H9 (cell line): ENCODE measurements around the gene PEX14. TPM values are rescaled to one million over a fixed set of nuclear protein-coding genes. Genes with fewer than 3 reads are reported as not detected.

Experiments used
- DNase-seq: peaks from one replicate; pipeline ENCODE4 v3.0.0-alpha.2; 2017
- H2AFZ ChIP-seq: one replicate; pipeline ENCODE4 v1.6.1; 2013; ENCODE audit warnings: mild to moderate bottlenecking, low read length, control low read depth, moderate library complexity
- H2AK5ac ChIP-seq: 2 replicates; pipeline ENCODE4 v1.6.1; 2013; ENCODE audit warnings: low read length, control low read depth, mixed read lengths; ENCODE audit not compliant: insufficient read length
- H2BK120ac ChIP-seq: one replicate; pipeline ENCODE4 v1.6.1; 2013; ENCODE audit warnings: low read depth, mild to moderate bottlenecking, low read length, control low read depth, inconsistent platforms; ENCODE audit not compliant: poor library complexity, severe bottlenecking
- H2BK12ac ChIP-seq: 2 replicates; pipeline ENCODE4 v1.6.1; 2013; ENCODE audit warnings: low read length, control low read depth, mixed read lengths, low read depth; ENCODE audit not compliant: insufficient read length
- H2BK15ac ChIP-seq: 2 replicates; pipeline ENCODE4 v1.6.1; 2013; ENCODE audit warnings: low read depth, low read length, control low read depth
- H2BK20ac ChIP-seq: one replicate; pipeline ENCODE4 v1.6.1; 2013; ENCODE audit warnings: low read depth, mild to moderate bottlenecking, low read length, control low read depth, inconsistent platforms; ENCODE audit not compliant: poor library complexity, severe bottlenecking
- H2BK5ac ChIP-seq: 2 replicates; pipeline ENCODE4 v1.6.1; 2013; ENCODE audit warnings: low read length, control low read depth, mixed read lengths; ENCODE audit not compliant: insufficient read length
- H3K14ac ChIP-seq: 2 replicates; pipeline ENCODE4 v1.6.1; 2013; ENCODE audit warnings: low read length, control low read depth; ENCODE audit not compliant: insufficient read depth
- H3K18ac ChIP-seq: 2 replicates; pipeline ENCODE4 v1.6.1; 2013; ENCODE audit warnings: low read depth, mild to moderate bottlenecking, mixed read lengths, low read length, control low read depth; ENCODE audit not compliant: insufficient read length
- H3K23ac ChIP-seq: 2 replicates; pipeline ENCODE4 v1.6.1; 2013; ENCODE audit warnings: low read length, control low read depth, mixed read lengths, low read depth; ENCODE audit not compliant: insufficient read length
- H3K23me2 ChIP-seq: 2 replicates; pipeline ENCODE4 v1.6.1; 2013; ENCODE audit warnings: low read depth, mild to moderate bottlenecking, mixed read lengths, low read length, control low read depth; ENCODE audit not compliant: insufficient read length, poor library complexity, severe bottlenecking
- H3K27ac ChIP-seq: 2 replicates; pipeline ENCODE4 v1.5.1; 2013; ENCODE audit warnings: low read length, control low read depth, mixed read lengths, low read depth; ENCODE audit not compliant: insufficient read length
- H3K27me3 ChIP-seq: 2 replicates; pipeline ENCODE4 v1.6.1; 2013; ENCODE audit warnings: low read length, control low read depth, inconsistent platforms; ENCODE audit not compliant: insufficient read depth
- H3K4ac ChIP-seq: 2 replicates; pipeline ENCODE4 v1.6.1; 2013; ENCODE audit warnings: low read depth, mild to moderate bottlenecking, control low read depth, inconsistent platforms, low read length, moderate library complexity
- H3K4me1 ChIP-seq: 2 replicates; pipeline ENCODE4 v1.6.1; 2013; ENCODE audit warnings: low read length, control low read depth, inconsistent platforms; ENCODE audit not compliant: insufficient read depth
- H3K4me2 ChIP-seq: 2 replicates; pipeline ENCODE4 v1.6.1; 2013; ENCODE audit warnings: low read length, control low read depth, mixed read lengths; ENCODE audit not compliant: insufficient read length, insufficient read depth
- H3K56ac ChIP-seq: 2 replicates; pipeline ENCODE4 v1.6.1; 2013; ENCODE audit warnings: low read depth, mild to moderate bottlenecking, mixed read lengths, low read length, control low read depth; ENCODE audit not compliant: insufficient read length
- H3K79me1 ChIP-seq: 2 replicates; pipeline ENCODE4 v1.6.1; 2013; ENCODE audit warnings: low read depth, mild to moderate bottlenecking, moderate library complexity, low read length, control low read depth, inconsistent platforms; ENCODE audit not compliant: insufficient read depth, poor library complexity, severe bottlenecking
- H3K79me2 ChIP-seq: 2 replicates; pipeline ENCODE4 v1.6.1; 2013; ENCODE audit warnings: low read length, control low read depth, inconsistent platforms; ENCODE audit not compliant: insufficient read depth
- H3K9ac ChIP-seq: 2 replicates; pipeline ENCODE4 v1.6.1; 2013; ENCODE audit warnings: low read length, control low read depth, mixed read lengths; ENCODE audit not compliant: insufficient read length; ENCODE audit errors: extremely low read depth
- H3K9me3 ChIP-seq: one replicate; pipeline ENCODE4 v1.6.1; 2013; ENCODE audit warnings: low read depth, low read length, inconsistent platforms; ENCODE audit not compliant: control insufficient read depth
- H3T11ph ChIP-seq: one replicate; pipeline ENCODE4 v1.6.1; 2013; ENCODE audit warnings: mild to moderate bottlenecking, low read length, control low read depth, inconsistent platforms
- H4K20me1 ChIP-seq: one replicate; pipeline ENCODE4 v1.6.1; 2013; ENCODE audit not compliant: control insufficient read depth, insufficient read length, insufficient read depth
- H4K5ac ChIP-seq: 2 replicates; pipeline ENCODE4 v1.6.1; 2013; ENCODE audit warnings: low read depth, mild to moderate bottlenecking, mixed read lengths, low read length, control low read depth; ENCODE audit not compliant: insufficient read length
- H4K8ac ChIP-seq: replicated peaks from 2 replicates; pipeline ENCODE4 v1.6.1; 2013; ENCODE audit warnings: low read length, control low read depth, mixed read lengths, low read depth; ENCODE audit not compliant: insufficient read length
- H4K91ac ChIP-seq: 2 replicates; pipeline ENCODE4 v1.6.1; 2013; ENCODE audit warnings: low read depth, mild to moderate bottlenecking, moderate library complexity, mixed read lengths, low read length, control low read depth; ENCODE audit not compliant: insufficient read length
- H3K27ac Mint-ChIP-seq, 3 experiments: 2 replicates in 2 of 3; 3 replicates in 1 of 3; pipeline ENCODE4 v1.8.0; 2020 to 2021; ENCODE audit warnings: mixed read lengths in 3 of 3, mild to moderate bottlenecking in 1 of 3, moderate library complexity in 1 of 3
- H3K27me3 Mint-ChIP-seq: 2 replicates; pipeline ENCODE4 v1.8.0; 2021; ENCODE audit warnings: low read depth, mild to moderate bottlenecking, moderate library complexity, mixed read lengths
- H3K36me3 Mint-ChIP-seq, 3 experiments: 2 replicates in 2 of 3; 3 replicates in 1 of 3; pipeline ENCODE4 v1.8.0; 2020 to 2021; ENCODE audit warnings: low read depth in 3 of 3, mixed read lengths in 3 of 3; ENCODE audit not compliant: insufficient read depth in 1 of 3
- H3K4me1 Mint-ChIP-seq, 2 experiments: 2 replicates each; pipeline ENCODE4 v1.8.0; 2020; ENCODE audit warnings: mixed read lengths in 2 of 2
- H3K4me3 Mint-ChIP-seq, 2 experiments: 2 replicates in 1 of 2; 3 replicates in 1 of 2; pipeline ENCODE4 v1.8.0; 2020 to 2021; ENCODE audit warnings: mild to moderate bottlenecking in 2 of 2, mixed read lengths in 2 of 2, moderate library complexity in 1 of 2
- H3K9me3 Mint-ChIP-seq, 2 experiments: 2 replicates in 1 of 2; 3 replicates in 1 of 2; pipeline ENCODE4 v1.8.0; 2020; ENCODE audit warnings: mild to moderate bottlenecking in 2 of 2, mixed read lengths in 2 of 2, moderate library complexity in 1 of 2
- WGBS: extraction: QIAGEN DNeasy Blood & Tissue Kit; methylation state at CpG from one replicate; pipeline ENCODE4 v1.1.7; 2013; ENCODE audit warnings: missing lambda C conversion rate, low lambda C conversion rate, mixed read lengths; ENCODE audit not compliant: insufficient read length; ENCODE audit errors: extremely low coverage; 5-methylcytosine and 5-hydroxymethylcytosine counted together
- total RNA-seq: library from RNA; stranded (reverse); gene quantifications from 2 replicates; pipeline ENCODE4 v1.2.1, GENCODE V29; 2021
- TF ChIP-seq, protein P1 (sequence below): fragments of 200-600 bp; sonication (generic); conservative IDR thresholded peaks from 3 replicates; pipeline ENCODE4 v1.8.0; 2021; ENCODE audit warnings: antibody characterized with exemption, mild to moderate bottlenecking

The PEX14 gene
- total RNA-seq, 1 experiment from 2014 or later, result 23.9 TPM

DNA sequence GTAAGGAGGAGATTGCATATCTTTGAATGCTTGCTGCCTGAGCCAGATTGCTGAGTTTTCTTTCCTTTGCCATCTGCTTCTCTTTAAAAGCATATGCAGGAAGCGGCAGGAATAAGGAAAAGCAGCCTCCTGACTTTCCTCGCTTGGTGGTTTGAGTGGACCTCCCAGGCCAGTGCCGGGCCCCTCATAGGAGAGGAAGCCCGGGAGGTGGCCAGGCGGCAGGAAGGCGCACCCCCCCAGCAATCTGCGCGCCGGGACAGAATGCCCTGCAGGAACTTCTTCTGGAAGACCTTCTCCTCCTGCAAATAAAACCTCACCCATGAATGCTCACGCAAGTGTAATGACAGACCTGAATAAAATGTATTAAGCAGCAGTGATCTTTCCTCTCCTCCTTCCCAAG lies 23.5 kb upstream of the PEX14 start:
- H2BK15ac ChIP-seq, result no peak overlapping the region
- WGBS, result no CpG with 5 or more reads among the region's 10 CpGs

More for the DNA sequence above, 23.5 kb upstream of the PEX14 start:
- DNase-seq, result no peak
- Histone ChIP-seq H2BK120ac (no peak overlapping the region), H3K18ac (no peak overlapping the region), H3K14ac (no peak overlapping the region), H4K91ac (no peak overlapping the region), H3K27ac (no peak overlapping the region), H3K9ac (no peak overlapping the region), H3T11ph (no peak overlapping the region), H3K9me3 (no peaks in the 10 kb centered on the region), H3K56ac (no peak overlapping the region), H3K79me2 (no peaks in the 10 kb centered on the region), H2BK20ac (no peak overlapping the region), H2BK5ac (no peak overlapping the region), H3K23me2 (no peaks in the 10 kb centered on the region), H2AK5ac (no peak overlapping the region), H3K79me1 (no peaks in the 10 kb centered on the region), H2AFZ (no peak overlapping the region), H2BK12ac (no peak overlapping the region), H3K27me3 (no peaks in the 10 kb centered on the region), H4K5ac (no peak overlapping the region), H4K8ac (no peak overlapping the region), H3K4me2 (no peak overlapping the region), H4K20me1 (no peaks in the 10 kb centered on the region), H3K4ac (no peak overlapping the region), H3K23ac (no peak overlapping the region), H3K4me1 (peaks cover 2% of the 10 kb centered on the region; the same call in 1 of the 2 replicates)
- H3K27ac Mint-ChIP-seq, result peak overlapping the region in 1 of 3 experiments; percentile 40; a peak in 2 of 7 replicates
- peaks cover 19 to 23% of the 10 kb centered on the region in 2 experiments for H3K4me1 Mint-ChIP-seq
- H3K27me3 Mint-ChIP-seq, result no peaks in the 10 kb centered on the region
- TF ChIP-seq, protein P1, sequence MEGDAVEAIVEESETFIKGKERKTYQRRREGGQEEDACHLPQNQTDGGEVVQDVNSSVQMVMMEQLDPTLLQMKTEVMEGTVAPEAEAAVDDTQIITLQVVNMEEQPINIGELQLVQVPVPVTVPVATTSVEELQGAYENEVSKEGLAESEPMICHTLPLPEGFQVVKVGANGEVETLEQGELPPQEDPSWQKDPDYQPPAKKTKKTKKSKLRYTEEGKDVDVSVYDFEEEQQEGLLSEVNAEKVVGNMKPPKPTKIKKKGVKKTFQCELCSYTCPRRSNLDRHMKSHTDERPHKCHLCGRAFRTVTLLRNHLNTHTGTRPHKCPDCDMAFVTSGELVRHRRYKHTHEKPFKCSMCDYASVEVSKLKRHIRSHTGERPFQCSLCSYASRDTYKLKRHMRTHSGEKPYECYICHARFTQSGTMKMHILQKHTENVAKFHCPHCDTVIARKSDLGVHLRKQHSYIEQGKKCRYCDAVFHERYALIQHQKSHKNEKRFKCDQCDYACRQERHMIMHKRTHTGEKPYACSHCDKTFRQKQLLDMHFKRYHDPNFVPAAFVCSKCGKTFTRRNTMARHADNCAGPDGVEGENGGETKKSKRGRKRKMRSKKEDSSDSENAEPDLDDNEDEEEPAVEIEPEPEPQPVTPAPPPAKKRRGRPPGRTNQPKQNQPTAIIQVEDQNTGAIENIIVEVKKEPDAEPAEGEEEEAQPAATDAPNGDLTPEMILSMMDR, result no peak
- peaks cover 0 to 4% of the 10 kb centered on the region in 2 experiments; a peak in 1 of 5 replicates for H3K9me3 Mint-ChIP-seq
- peak overlapping the region in 1 of 2 experiments; percentile 8; a peak in 1 of 5 replicates for H3K4me3 Mint-ChIP-seq
- H3K36me3 Mint-ChIP-seq, result peaks cover 4 to 18% (median 11%) of the 10 kb centered on the region in 3 experiments; a peak in 6 of 7 replicates
